Activated naive CD4-positive, alpha-beta T cell treated with anti-CD3 and anti-CD28 coated beads, Interleukin-2, amount 50 U/mL, for 16 hours (primary cell): Measurements from ENCODE around the gene PDE7B.

ENCODE experiments used
- DNase-seq: peaks from one replicate; pipeline ENCODE4 v3.0.0-alpha.2; 2020

Gene PDE7B

DNA sequence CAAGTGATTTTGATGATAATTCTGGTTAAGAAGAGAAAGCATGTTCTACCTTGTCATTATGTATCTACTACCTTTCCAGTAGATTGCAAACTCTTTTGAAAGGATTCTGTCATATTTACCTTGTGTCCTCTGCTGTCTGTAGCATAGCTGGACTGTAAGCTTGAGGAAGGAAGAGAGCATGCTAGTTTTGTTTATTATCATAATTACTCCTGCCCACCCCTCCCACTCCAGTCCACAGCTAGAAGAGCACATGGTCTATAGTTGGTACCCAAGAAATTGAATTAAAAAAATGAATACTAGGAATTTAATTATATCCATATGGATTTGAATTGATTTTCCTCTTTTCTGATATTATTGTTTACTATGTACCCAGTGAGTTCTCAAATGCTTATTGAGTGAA is 40.2 kb downstream of the PDE7B start:
- DNase-seq, result no peak

DNA sequence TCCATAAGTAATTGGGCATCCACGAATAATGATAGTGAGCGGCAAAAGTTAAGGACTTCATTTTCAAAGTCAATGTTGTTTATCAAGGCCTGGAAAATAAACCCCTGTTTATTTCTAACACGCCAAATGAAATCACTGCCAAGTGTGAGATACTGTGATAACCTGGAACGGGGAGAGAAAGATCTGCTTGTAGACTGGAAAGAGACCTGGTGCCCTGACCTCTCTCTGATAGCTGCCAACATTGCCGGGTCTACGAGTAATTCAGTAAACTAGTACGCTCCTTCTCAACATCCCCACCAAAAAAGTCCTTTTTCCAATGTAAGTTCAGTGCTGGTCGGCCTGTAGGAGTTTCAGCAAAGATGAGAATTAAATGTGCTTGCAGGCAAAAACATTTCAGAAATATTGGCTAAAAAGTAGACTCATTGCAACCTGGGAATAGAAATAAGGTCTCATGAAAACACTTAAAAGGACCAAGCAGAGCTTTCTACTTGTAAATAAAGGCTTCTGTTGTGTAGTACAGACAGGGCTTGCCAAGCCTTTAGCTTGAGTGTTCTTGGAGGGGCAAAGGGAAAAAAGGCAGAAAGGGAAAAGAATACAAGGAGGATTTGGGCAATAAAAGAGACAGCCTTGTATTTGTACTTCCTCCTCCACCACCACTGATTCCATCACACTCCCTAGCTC is 43.9 kb downstream of the PDE7B start:
- no peak for DNase-seq

DNA sequence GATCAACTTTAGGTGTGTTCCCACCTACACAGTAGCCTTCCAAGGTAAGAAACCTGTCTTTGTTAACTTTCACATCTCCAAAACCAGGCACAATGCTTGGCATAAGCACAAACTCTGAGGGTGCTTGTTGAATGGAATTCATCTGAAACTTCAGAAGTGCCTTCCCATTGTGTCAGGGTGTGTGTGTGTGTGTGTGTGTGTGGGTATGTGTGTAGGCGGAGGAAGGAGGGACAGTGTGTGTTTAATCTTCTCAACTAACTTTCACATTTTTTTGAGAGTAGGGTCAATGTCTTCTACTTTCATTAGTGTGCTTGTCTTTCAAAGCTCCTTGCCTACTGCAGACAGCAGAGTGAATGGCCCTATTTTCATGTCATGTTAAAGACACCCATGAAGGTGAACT is 45.6 kb downstream of the PDE7B start:
- DNase-seq, result no peak

DNA sequence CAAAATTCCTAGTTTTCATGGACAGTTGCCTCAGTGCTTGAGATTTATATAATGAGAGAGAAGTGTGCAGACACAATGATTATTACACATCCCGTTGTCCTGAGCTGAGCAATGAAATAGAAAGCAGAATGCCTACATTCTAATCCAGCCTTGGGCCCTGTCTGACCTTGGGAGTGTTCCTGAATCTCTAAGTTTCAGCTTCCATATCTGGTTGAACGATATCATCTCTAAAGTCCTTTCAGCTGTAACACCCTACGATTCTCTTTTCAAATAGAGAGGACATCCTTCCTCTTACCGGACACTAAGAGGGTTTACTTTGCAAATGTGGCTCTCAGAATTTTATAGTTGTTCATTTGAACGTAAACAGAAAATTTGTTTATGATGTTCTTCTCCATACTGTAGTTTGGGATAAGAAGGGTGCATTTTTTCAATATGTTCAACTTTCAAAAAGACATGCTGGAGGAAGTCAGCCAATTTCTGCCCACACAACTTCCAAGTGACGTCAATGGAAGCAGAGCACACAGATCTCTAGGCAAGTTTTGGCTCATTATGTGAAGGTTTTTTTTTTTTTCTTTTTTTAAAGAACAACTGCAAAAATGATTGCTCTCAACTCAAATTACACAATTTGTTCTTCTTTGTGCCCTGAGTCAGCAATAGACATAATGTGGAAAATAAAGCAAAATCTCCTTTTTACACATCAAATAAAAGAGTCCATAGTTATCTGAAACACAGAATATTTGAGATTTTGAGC is 50.4 kb downstream of the PDE7B start:
- no peak for DNase-seq

DNA sequence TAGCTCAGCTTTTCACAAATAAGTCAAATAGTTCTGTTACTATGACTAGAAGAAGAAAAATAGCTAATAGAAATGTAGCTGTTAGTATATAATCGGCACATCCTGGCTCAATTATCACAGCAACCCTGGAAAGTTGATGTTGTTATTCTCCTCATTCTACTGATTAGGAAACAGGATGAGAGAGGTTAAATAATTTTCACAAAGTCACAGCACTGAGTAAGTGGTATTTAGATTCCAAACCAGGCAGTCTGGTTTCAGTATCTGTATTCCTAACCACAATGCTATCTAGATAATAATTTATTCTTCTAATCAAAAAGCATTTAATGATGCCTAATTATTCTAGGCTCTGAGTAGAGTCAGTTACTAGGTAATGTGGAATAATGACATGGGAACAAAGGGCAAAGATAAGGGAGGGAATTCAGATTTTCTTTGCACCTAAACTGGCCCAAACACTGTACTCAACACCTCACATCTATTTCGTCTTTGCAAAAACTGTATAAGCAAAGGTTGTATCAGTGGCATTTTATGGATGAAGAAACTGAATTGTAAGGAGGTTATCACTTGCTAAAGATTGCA is 51.3 kb downstream of the PDE7B start:
- no peak for DNase-seq

DNA sequence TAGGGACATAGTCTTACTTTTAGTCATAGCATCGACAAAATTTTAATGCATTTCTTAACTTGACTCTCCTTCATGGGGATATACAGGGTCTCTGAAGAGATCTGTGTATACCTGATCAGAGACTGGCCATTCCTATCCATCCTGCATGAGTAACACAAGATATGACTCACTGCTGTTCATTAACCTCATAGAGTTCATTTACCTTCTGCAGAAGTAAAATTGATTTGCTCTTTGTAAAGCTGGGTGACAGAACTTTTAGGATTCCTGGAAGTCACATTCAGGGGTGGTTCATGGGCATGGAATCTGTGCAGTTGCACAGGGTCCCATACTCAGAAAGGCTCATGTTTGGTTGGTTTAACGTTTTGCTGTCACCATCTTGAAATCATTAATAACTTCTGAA is 53.2 kb downstream of the PDE7B start:
- no peak for DNase-seq

DNA sequence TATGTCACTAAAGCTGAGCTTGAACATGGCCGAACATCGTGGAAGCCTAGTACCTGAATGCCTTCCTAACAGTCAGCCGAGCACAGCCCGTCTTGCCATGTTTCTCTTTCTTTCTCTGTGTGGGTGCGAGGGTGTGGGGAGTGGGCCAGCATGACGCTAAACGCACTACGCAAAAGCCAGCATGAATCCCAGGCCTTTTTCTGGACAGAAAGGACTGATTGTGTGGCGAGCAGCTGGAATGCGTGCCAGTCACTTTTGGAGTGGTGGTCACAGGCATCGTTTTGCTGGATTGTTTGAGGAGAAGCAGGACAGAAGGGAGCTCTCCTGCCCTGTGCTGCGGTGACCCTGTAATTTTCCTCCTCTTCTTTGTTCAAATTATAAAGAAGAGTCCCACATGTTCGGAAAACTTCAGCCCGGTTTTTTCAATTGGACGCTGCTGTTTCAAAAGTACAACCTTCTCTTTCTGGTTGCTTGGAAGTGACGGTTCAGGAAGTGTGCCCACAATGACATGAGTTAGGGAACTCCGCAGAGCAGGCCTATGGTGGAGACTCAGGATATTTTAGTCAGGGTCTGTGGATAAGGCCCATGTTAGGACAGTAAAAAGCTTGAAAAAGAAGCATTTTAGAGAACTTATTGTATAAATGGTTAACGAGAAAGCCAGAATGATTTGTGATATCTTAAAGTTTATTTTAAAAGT is 54.3 kb downstream of the PDE7B start:
- DNase-seq, result no peak

DNA sequence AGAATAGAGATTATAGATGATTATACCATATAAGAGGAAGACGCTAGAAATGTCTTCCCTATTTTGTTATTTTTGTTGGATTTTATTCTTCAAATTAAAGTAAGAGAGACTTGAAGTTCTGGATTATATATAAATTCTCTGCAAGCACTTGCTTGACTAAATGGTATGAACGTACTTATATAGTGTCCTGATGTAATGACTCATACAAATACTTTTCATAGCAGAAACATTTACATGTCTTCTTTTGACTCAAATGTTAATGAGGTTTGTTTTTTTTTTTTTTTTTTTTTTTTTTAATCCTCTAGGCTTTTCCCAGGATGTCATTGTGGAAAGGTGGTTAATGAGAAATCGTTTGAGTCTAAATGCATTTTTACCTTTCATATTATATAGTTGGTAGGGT is 55.0 kb downstream of the PDE7B start:
- no peak for DNase-seq

DNA sequence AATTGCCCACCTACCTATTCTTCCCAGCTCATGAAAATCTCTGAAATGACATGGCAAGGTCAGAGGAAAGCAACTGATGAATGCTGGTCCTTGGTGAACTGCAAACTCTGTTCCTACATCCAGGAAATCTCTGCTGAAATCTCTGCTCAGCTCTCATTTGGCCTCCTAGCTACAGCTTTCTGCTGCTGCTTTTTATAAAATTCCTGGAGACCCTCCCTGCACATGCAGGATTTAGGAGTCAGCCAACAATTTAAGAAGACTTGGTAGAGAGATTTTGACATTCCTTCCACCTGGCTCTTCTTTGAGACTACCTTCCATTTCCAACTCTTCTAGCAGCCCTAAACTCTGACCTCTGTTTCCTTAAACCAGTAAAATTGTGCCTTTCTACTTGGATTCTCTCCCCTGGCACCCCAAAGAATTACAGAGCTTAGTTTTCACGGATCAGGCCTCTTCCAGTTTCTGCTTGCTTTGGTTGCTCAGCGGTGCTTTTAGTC is 55.5 kb downstream of the PDE7B start:
- DNase-seq, result no peak

DNA sequence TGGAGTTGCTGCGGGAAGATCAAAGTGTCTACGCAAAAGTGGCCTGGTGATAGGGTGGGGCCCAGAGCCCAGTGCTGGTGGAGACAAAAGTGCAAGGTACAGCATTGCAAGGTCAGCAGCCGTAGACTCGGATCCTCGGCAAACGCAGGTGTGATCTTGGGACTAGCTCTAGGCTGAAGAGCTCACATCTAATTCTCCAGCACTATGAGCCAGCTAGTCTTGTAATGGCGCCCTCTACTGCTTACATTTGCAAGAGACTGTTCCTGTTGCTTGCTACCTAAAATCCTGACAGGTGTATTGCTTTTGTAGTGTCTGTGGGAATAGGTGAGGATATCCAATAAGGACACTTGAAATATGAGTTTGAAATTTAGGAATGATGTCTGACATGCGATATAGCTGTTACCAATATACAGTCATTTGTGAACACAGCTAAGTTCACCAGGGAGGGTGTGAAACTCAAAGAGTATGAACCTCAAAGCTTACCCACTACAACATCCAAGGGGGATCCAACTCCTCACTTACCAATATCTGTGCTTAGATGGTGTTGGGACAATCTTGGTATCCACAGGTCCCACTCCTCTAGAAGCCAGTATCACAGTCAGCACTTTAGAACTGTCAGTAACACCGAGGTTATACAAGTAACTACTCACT is 58.4 kb downstream of the PDE7B start:
- peak; percentile 45 for DNase-seq

DNA sequence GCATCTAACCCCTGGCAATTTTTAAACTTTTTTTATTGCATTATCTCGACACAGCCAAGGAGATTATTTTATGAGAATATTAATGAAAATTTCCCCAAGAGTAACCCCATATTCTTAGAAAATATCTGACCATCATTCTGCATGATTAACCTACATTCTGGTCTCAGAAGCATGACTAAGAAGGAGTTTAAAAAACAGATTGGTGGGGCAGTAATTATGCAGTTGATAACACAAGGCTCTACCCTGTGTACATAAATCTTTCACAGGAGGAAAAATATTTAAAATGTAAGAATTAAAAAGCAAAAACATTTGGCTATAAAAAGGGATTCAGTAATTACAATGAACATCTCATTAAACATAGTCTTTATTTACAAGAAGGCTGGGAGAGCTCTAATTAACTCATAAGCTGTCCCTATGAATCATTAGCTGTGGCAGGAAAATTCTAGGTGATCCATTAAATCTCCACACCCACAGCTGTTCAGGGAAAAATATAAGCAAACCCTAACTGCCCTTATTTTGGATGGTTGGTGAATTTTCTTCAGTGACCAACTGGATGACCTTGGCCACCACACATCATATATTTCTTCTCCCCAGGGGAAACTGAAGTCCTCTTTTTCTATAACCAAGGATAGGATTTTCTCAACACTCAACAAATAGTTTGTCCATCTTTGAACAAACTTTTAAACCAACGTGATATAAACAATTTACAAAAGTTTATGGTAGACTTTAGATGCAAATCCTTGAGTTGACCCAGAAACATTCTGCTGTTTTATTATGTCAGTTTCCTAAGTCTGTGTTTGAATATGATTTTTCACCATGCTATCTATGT is 59.5 kb downstream of the PDE7B start:
- no peak for DNase-seq

DNA sequence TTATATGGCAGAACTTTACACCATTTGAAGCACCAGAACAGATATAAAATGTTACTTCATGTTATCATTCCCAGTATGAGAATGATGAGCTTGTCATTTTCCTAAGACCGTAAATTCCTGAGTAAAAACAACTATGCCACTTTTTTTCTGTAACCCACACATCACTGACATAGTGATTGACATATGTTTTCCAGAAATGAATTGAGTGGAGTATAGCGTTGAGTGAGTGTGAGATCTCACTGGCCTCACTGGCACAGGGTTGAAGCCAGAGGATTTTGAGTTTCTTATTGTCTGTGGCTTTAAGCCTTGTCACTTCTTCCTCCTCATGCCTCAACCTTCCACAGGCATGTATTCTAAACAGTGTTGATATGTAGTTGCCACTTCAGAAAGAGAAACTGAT is 62.3 kb downstream of the PDE7B start:
- DNase-seq, result no peak

DNA sequence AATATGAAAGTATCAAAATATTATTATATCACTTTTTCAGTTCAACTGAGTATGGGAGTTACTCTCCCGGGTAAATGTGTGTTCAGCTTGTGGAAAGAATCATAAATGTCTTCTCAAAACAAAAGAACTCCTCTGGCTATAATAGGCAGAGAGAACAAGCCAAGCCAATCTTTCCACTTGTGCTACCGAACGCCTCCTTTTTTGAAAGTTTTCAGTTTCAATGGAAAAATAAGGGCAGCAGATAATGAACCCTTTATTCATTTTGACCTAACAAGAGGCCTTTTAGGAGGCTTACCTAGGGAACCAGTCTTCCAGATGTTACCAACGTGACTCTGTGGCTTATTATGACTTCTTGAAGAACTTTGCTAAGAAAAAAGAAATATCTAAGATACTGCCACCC is 67.5 kb downstream of the PDE7B start:
- no peak for DNase-seq

DNA sequence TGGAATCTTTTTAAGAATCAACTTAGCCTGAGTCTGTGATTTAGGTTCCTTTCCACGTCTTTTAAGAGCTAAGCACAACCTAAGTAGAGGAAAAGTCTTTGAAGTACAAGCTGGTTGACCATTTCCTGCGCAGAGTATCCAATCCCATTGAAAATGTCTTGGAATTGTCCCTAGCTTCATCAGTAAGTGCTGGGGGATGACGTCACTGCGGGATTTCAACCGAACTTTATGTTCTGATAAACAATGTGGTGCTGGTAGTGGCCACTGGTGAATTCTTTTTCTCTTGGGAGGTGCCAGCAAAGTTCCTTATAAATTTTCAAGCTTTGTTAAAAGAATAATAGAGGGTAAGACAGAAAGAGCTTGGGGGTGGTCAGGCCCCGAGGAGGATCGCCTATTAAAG is 69.2 kb downstream of the PDE7B start:
- no peak for DNase-seq

DNA sequence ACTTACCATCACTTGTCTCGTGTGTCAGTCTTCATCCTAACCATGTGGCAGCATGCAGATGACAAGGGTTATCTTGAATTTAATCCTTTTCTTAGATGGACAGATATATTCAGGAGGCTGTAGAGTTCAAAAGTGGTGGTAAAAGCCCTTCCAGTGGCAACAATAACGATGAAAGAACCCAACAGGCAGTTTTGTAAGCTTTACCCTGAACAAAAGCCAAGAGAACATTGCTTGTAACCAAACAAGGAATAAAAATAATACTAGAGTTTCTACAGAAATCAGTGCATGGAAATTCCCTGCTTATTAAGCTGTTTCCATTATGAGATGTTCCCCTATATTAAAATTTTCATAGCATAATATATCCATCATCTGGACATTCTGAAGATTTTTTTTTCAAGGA is 69.7 kb downstream of the PDE7B start:
- no peak for DNase-seq

DNA sequence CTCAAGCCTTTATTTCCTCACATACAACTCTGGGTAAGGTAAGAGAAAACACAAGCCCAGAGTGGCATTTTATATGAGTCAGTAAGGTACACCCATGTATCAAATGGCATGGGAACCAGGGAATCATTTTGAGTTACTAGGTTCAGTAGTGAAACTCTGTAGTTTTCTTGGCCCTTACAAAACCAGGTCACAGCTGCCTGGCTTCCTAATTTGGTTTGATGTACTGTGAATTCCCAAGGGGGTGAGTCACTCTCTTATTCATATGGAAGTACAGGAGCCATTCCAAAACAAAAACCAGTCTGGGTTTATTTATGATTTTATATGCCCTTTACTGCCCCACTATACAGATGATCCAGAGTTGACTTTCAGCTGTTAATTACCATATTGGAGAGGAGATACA is 70.7 kb downstream of the PDE7B start:
- no peak for DNase-seq

DNA sequence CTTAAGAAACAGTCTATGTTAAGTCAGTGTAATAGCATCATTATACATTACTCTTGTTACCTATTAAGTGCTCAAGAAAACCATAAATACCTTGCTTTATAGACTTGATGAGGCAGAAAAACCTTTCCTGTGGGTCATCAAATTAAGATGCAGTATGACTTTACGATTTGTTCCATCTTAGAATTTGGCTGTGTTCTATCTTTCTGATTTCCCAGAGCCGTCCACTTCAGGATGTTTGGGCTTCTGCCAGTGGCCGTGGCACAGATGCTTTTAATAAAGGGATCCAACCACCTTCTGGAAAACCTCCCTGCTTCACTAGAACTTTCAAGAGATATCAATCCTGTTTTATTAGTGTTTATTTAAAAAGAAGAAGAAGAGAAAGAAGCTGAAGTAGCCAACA is 71.2 kb downstream of the PDE7B start:
- no peak for DNase-seq

DNA sequence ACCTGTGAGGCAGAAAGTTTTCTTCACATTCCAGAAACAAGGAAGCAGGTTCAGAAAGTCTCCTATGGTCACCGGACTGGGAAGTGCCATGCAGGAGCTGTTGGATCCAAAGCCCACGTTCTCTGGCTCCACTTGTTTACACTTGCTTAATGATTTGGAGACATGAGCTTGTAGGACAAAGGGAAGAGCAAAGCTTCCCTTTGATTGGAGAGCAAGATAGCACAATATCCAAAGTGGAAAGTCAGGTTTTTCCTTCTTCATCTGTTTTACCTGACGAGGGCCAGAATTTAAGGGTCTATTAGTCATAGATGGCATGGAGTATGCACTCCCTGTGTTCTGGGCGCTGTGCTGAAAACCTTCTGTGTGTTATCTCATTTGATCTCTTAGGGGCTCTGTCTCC is 81.2 kb downstream of the PDE7B start:
- no peak for DNase-seq

DNA sequence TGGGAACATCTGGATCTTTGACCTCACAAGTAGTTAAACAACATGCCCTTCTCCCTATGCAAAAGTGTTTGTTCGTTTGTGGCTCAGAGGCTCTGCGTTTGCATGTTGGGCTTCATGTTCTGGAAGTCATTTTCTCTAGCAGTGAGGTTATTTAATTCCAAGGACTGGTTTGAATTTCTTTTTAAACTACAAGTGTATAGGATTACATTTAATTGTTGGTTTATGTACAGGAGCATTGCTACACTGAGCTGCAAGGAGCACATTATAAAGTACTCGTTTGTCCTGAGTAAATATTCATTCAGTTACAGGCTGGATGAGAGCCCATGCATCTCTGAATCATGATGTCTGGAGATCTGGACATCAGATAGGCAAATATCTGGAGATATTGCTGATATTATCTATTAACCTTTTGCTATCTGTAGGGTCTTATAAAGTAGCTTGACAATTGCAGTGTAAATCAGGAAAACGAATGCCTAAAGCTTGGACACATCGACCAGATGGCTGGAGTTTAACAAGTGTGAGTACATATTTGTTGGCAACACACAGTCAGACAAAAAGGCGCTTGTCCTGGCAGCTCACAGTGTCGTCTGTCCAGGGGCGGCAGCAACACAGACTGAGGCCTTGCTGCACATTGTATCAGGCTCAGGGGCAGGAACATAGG is 84.6 kb downstream of the PDE7B start:
- no peak for DNase-seq

DNA sequence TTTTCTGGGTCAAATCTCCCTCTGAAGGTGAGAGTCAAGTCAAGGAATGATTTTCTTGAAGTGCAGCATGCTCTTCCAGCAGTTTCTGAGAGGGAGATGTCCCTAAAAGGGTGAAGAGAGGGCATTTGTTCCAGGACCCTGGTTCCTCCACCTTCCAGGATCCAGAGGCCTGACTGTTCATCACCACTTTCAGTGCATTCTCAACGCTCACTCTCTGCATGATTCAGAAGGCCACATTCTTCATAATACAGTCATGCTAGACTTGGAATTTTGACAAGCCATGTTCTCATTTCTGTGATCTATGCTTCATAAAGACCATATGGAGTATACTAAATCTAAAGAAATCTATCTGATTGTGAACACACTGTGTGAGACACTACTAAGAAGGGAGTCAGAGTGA is 85.1 kb downstream of the PDE7B start:
- no peak for DNase-seq

DNA sequence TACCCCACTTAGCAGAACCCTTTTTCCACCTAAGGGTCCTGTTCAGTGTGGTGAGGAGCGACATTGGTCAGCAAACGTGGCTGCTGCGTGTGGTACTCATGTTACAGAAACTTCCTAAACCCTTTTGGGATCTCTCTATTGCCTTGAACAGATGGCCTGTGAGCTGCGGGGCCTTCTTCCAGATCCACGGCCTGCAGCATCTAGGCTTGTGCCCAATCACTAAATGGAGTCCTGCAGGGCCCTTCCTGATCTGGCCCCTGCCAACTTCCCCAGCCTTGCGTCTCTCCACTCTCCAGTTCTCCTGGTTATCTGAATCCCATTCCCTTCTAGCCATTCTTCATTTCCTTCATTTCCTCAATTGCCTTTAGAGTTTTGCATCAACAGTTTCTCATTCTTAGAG is 85.6 kb downstream of the PDE7B start:
- no peak for DNase-seq
